Measurements from ENCODE around the gene HBG1.
"Not testable (repeated sequence)": the region's sequence is repeated elsewhere in the genome, so short reads cannot be mapped to it uniquely, and the experiment has no call there.

HBG1 gene

DNA sequence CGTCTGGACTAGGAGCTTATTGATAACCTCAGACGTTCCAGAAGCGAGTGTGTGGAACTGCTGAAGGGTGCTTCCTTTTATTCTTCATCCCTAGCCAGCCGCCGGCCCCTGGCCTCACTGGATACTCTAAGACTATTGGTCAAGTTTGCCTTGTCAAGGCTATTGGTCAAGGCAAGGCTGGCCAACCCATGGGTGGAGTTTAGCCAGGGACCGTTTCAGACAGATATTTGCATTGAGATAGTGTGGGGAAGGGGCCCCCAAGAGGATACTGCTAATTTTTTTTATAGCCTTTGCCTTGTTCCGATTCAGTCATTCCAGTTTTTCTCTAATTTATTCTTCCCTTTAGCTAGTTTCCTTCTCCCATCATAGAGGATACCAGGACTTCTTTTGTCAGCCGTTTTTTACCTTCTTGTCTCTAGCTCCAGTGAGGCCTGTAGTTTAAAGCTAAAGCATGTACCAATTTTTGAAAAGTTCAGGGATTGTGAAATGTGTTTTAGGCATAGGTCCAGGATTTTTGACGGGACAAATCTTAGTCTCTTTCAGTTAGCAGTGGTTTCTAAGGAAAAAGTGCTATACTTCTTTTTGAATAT is at the start of gene HBG1:
Gene HBG1, minus strand, starts transcription at position 51 of the 590 bp plus-strand sequence. CDS start 53 bp downstream, outside the sequence.
- DNase-seq = not testable (repeated sequence)

DNA sequence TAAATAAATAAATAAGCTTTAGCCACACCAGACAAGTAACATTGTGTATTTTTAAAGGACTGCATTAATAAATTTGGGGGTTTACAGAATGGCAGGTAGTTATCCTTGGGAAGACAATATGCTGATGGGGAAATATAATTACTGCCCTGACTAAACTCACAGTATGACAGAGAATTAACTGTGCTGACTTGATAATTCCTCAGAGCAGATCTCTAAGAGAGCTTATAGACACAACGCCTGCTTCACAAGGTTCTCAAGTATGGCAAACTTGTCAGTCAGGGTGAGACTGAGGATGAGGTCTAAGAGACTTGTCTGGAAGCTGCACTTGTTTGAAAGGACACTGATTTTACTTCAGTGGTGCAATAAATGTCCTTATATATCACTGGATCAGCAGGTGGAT is 48.8 kb upstream of the HBG1 start:
- no peak for DNase-seq

DNA sequence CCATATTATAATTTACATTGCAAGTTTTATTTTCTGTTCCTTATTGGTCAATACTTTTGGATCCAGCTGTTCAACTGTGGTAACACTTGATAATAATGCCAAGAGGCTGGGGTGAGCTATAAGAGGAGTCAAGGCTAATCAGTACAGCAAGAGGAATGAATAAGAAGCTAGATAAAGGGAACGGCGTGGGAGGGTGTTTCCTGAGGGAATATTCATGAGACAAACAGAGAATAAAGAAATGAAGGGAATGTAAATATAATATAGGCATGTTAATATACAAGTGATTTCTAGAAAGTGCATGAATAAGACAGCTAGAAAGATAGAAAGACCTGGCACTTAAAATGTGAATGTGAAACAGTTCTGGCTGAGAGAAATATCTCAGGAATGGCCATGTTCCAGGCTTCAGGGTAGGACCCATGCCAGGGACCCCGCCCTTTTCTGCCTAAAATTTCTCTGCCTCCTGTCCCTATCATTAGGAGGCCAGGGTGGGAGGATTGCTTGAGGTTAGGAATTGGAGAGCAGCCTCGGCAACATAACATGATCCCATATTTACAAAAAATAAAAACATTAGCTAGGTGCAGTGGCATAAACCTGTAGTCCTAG is 48.2 kb upstream of the HBG1 start:
- DNase-seq = no peak

DNA sequence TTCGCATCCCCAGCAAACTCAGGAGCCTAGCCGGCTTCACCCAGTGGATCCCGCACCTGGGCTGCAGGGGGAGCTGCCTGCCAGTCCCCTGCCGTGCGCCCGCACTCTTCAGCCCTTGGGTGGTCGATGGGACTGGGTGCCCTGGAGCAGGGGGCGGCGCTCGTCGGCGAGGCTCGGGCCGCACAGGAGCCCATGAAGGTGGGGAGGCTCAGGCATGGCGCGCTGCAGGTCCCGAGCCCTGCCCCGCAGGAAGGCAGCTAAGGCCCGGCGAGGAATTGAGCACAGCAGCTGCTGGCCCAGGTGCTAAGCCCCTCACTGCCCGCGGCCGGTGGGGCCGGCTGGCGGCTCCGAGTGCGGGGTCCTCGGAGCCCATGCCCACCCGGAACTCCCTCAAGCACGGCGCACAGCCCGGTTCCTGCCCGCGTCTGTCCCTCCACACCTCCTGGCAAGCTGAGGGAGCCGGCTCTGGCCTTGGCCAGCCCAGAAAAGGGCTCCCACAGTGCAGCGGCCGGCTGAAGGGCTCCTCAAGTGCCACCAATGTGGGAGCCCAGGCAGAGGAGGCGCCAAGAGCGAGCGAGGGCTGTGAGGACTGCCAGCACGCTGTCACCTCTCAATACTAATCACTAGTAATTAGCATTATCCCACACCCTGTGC is 44.8 kb upstream of the HBG1 start:
- not testable (repeated sequence) for DNase-seq

DNA sequence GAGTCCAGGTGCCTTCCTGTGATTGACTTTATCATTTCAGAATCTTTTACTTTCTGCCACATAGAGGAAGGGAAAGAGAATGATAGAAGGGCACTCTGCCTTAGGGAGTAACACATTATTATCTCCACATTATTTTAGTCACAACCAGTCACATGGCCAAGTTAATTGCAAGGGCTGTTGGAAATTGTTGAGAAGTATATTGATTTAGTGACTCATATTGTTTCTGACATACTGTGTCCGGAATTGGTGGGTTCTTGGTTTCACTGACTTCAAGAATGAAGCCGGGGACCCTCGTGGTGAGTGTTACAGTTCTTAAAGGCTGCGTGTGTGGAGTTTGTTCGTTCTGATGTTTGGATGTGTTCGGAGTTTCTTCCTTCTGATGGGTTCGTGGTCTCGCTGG is 43.4 kb upstream of the HBG1 start:
- DNase-seq = no peak

DNA sequence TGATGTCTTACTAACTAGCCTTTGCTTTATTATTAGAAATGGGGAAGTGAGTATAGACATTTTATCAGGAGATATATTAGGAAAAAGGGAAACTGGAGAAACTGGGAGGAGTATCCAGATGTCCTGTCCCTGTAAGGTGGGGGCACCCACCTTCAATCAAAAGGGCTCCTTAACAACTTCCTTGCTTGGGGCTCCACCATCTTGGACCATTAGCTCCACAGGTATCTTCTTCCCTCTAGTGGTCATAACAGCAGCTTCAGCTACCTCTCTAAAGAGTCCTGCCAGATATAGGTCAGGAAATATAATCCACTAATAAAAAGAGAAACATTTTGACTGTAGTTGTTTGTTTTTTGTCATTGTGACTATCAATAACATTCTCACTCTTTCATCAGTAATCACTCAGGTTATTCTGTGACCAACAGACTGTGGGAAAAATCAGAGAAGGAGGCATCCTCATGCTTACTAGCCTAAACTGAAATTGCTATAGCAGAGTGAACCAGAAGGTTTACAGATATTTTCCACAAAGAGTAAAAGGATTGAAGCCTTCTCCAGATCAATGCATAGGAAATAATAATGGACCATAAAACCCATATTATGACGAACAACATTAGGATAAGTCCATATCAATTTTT is 41.7 kb upstream of the HBG1 start:
- DNase-seq = no peak

DNA sequence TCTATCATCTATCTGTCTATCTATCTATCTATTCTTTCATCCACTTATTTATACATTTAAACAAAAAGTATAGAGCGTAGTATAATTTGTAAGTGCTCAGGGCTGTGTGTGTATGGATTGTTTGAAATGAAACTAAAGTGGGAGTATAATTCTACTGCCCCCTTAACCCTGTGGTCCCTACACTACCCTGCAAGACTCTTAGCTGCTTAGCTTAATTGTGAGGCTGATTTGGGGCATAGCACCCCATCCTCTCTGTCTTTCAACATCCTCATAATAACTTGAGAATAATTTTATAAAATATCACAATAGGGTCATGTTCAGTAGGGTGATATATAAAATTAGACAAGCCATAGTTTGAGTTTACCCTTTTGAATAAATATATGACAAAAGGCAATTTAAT is 40.4 kb upstream of the HBG1 start:
- DNase-seq = no peak

DNA sequence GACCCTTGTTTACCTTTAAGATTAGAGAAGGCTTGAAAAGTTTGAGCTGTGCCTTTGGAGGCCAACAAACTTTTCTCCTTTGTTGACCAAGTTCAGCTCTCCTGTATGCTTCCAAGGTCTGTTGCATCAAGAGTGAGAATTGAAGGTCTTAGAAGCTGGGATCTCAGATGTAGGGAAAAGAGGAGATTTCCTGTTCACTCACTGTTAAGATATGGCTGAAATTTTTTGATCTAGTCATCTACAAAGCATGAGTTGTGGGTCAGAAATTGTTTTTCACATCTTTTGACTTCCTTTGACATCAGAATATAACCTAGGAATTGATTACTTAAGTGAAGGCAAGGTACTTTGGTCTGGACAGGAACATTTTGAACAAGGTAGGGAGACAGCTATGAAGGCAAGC is 40.0 kb upstream of the HBG1 start:
- no peak for DNase-seq

DNA sequence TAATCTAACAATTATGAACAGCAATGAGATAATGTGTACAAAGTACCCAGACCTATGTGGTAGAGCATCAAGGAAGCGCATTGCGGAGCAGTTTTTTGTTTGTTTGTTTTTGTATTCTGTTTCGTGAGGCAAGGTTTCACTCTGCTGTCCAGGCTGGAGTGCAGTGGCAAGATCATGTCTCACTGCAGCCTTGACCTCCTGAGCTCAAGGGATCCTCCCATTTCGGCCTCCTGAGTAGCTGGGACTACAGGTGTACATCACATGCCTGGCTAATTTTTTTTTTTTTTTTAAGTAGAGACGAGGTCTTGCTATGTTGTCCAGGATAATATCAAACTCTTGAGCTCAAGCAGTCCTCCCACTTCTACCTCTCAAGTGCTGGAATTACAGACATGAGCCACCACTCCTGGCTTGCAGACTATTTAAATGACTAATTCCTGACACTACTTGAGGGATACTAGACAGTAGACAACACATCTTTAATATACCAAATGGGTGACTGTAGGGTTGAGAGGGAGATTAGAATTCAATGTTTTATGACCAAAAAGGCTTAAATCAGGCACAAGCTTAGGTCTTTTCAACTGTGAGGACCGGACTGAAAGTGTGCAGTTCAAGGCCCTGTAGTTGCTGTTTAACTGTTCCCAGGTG is 39.4 kb upstream of the HBG1 start:
- no peak for DNase-seq

DNA sequence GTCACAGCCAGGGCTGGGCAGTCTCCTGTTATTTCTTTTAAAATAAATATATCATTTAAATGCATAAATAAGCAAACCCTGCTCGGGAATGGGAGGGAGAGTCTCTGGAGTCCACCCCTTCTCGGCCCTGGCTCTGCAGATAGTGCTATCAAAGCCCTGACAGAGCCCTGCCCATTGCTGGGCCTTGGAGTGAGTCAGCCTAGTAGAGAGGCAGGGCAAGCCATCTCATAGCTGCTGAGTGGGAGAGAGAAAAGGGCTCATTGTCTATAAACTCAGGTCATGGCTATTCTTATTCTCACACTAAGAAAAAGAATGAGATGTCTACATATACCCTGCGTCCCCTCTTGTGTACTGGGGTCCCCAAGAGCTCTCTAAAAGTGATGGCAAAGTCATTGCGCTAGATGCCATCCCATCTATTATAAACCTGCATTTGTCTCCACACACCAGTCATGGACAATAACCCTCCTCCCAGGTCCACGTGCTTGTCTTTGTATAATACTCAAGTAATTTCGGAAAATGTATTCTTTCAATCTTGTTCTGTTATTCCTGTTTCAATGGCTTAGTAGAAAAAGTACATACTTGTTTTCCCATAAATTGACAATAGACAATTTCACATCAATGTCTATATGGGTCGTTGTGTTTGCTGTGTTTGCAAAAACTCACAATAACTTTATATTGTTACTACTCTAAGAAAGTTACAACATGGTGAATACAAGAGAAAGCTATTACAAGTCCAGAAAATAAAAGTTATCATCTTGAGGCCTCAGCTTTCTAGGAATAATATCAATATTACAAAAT is 38.6 kb upstream of the HBG1 start:
- no peak for DNase-seq

DNA sequence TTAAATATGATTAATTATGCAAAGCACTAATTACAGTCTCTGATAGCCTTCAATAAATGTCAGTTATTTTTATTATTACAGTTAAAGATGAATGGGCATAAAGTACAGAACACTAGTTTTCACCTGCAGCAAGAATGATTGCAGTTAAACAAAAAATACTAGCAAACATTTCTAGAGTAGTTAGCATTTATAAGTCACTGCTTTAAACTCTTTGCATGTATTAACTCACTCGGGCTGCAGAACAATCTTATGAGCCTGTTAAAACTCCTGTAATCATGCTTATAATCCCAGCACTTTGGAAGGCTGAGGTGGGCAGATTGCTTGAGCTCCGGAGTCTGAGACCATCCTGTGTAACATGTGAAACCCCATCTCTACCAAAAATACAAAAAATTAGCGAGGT is 37.2 kb upstream of the HBG1 start:
- no peak for DNase-seq

DNA sequence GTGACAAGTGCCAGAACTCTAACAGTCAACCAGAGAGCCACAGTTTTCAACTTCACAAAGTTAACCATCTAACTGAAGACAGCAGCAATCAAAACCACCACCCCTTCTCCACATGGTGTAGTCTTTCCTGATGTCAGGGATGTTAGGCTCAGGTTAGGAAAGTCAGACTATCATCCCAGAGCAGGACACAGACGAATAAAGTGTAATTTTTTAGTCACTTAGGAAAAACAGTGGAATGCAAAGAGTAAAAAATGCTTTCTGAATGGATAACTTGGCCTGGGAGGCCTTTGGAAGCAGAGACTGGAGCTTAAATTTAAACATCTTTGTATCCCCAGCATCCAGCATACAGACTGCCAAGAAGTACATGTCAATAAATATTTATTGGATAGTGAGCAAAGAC is 36.7 kb upstream of the HBG1 start:
- DNase-seq = no peak

DNA sequence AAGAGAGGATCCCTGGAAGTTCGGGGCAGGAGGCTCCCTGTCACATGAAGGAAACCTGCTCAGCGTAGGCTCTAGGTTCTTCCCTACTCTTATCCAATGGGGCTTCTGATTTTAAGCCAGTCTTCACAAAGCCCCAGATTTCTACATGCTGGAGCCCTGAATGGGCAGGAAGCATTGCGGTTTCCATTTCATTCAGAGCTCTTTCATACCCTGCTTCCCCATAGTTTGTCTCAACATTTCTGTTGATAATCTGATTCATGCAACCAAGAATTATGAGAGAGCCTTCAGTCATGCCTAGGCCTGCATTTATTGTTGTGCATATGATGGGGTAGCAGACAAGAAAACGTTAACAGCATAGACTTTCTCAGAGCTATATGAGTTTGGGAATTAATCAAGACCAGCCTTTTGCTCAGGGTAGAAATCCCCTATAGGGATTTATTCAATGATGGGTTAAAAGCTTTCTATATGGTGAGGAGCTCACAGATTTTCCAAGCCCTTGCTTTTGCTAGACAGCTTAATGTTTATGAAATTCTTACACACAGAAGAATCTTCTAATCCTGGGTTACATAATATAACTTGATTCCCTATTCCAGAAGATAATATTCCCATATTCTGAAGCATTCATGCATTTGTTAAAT is 36.2 kb upstream of the HBG1 start:
- DNase-seq = no peak

DNA sequence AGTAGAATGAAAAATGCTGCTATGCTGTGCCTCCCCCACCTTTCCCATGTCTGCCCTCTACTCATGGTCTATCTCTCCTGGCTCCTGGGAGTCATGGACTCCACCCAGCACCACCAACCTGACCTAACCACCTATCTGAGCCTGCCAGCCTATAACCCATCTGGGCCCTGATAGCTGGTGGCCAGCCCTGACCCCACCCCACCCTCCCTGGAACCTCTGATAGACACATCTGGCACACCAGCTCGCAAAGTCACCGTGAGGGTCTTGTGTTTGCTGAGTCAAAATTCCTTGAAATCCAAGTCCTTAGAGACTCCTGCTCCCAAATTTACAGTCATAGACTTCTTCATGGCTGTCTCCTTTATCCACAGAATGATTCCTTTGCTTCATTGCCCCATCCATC is 35.0 kb upstream of the HBG1 start:
- no peak for DNase-seq

DNA sequence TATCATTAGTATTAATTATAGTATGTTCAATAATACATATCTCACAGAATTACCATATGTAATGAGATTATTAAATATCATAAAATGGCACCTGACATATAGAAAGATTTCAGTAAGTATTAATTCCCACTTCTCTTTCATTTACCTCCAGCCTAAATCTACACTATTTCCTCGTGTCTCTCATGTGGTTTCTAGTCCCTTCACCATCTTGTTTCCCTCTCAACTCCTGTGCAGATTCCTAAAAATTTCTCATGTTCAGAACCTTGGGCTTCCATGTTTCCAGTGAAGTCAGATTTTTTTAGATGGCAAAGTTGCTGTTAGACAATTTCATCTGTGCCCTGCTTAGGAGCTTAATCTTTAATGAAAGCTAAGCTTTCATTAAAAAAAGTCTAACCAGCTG is 34.2 kb upstream of the HBG1 start:
- DNase-seq = no peak

DNA sequence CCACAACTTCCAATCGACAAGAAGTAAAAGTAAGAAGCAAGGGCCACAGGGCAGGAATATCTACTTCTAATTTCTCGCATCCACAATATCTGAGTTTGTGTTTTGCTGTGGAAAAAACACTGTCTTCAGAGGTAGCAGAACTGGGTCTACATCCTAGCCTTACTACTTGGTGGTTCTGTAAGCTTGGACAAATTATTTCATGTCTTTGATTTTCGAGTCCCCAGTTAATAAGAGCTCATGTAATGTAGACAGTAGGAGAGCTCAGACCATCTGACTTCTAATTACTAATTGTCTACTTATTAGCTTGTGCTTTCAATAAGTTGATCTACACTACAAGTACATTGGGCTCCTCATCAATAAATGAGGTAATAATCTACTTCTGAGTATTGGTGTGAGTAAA is 33.4 kb upstream of the HBG1 start:
- DNase-seq = no peak

DNA sequence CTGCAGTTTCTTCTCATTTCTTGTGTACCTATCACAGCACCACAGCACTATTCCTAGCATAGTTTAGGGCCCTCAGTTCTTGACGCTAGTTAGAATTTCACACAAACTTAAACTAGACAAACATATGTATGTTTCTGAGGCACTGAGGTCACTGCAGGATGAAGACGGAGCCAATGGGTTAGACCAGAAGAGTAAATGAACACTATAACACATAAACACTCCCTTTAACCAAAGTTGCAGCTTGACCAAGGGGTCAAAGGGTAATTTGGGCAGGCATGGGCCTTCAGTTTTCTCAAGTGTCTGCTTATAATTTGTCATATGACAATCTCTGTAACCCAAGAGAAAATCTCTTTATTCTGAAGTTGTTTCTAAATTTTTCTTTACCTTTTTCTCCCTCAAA is 33.0 kb upstream of the HBG1 start:
- DNase-seq = no peak

DNA sequence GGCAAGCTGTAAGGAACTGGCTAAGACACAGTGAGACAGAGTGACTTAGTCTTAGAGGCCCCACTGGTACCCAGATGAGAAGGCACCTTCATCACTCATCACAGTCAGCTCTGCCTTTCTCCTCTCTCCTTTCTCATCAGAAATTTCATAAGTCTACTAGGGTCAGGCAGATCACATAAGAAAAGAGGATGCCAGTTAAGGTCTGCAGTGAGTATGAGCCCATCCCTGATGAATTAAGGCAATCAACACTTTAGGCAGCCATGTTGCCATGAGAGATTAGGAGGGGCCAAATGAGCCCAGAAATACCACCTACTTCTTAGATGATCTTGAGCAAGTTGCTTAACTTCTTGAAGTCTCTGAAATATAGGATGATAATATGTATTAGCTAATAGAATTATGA is 31.9 kb upstream of the HBG1 start:
- no peak for DNase-seq

DNA sequence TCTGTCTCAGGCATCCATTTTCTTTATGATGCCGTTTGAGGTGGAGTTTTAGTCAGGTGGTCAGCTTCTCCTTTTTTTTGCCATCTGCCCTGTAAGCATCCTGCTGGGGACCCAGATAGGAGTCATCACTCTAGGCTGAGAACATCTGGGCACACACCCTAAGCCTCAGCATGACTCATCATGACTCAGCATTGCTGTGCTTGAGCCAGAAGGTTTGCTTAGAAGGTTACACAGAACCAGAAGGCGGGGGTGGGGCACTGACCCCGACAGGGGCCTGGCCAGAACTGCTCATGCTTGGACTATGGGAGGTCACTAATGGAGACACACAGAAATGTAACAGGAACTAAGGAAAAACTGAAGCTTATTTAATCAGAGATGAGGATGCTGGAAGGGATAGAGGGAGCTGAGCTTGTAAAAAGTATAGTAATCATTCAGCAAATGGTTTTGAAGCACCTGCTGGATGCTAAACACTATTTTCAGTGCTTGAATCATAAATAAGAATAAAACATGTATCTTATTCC is 31.0 kb upstream of the HBG1 start:
- no peak for DNase-seq

DNA sequence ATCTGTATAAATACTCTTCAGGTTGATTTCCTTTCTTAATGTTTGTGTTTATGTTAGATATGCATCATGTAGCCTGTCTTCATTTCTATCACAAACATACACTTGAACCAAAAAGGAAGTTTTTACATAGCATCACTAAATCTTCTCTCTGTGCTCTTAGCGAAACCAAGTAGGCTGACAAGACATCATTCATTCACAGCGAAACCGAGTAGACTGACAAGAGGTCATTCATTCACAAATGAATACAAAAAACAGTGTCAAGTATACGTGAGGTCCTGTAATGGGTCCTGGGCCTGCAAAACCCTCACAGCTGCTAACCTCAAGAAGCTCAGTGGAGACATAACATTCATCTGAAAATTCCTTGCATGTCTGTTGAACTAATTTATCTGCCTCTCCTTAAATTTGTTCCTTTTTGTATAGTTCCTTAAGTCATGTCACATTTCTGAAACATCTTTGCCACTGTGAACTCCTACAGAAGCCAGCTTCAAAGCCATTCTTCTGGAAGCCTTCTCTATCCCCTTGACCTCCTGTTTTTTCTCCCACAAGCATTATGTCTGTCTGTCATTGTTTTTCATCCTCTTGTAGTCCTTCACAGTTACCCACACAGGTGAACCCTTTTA is 29.9 kb upstream of the HBG1 start:
- no peak for DNase-seq

DNA sequence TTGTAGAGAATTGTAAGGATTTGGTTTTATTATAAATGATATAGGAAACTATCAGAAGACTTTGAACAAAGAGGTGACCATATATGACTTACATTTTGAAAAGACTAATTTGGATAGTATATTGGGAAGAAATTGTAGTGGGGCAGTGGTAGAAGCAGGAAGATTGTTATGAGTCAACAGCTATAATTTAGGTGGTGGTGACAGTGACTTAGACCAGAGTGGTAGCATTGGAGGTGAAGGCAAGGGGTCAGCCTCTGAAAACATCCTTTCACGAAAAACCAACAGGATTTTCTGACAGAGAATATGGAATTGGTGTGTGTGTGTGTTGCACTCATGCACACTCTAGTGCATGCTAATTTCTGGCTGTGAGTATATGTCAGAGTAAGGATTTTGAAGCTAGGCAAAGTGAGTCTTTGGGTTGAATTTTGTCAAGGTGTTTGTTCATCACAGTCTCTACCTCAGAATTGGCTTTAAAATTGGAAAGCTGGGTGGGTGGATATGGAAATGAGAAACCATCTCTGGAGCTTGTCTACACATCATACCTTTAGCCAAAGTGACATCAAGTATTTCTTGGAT is 28.2 kb upstream of the HBG1 start:
- DNase-seq = no peak
